Measurements from ENCODE around the gene ZNF30.

DNA sequence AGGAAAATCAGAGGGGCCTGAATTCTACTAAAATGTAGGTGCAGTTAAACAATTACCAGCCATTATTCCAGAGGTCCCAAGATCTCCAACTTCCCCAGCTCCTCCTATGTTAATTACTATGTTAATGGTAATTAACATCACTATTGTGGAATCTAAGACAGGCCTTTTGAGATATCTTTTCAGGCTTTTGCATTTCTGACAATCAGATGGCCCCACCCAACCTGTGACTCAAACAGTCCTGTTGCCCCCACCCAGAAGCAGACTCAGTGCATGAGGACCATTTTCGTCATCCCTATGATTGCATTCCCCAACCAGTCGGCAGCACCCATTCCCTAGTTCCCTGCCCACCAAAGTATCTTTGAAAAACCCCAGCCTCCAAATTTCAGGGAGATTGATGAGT is 8.5 kb upstream of the ZNF30 start:
- TF ChIP-seq, protein P1, sequence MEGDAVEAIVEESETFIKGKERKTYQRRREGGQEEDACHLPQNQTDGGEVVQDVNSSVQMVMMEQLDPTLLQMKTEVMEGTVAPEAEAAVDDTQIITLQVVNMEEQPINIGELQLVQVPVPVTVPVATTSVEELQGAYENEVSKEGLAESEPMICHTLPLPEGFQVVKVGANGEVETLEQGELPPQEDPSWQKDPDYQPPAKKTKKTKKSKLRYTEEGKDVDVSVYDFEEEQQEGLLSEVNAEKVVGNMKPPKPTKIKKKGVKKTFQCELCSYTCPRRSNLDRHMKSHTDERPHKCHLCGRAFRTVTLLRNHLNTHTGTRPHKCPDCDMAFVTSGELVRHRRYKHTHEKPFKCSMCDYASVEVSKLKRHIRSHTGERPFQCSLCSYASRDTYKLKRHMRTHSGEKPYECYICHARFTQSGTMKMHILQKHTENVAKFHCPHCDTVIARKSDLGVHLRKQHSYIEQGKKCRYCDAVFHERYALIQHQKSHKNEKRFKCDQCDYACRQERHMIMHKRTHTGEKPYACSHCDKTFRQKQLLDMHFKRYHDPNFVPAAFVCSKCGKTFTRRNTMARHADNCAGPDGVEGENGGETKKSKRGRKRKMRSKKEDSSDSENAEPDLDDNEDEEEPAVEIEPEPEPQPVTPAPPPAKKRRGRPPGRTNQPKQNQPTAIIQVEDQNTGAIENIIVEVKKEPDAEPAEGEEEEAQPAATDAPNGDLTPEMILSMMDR (IDR thresholded peaks at IDR 0.05; ENCODE audit: low read depth, low read length, missing input control): no peak
- no peak for TF ChIP-seq TAF1 (conservative IDR thresholded peaks at IDR 0.05)
- TF ChIP-seq, protein P2, sequence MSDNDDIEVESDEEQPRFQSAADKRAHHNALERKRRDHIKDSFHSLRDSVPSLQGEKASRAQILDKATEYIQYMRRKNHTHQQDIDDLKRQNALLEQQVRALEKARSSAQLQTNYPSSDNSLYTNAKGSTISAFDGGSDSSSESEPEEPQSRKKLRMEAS (IDR thresholded peaks at IDR 0.05): no peak
- TF ChIP-seq REST (IDR thresholded peaks at IDR 0.05): no peak
- TF ChIP-seq FOXA1 (IDR thresholded peaks at IDR 0.05): no peak
- no peak for TF ChIP-seq RAD21 (IDR thresholded peaks at IDR 0.05)
- TF ChIP-seq GABPA (IDR thresholded peaks at IDR 0.05 in 1 of 2, conservative IDR thresholded peaks at IDR 0.05 in 1 of 2): no peak
- TF ChIP-seq, protein P3, sequence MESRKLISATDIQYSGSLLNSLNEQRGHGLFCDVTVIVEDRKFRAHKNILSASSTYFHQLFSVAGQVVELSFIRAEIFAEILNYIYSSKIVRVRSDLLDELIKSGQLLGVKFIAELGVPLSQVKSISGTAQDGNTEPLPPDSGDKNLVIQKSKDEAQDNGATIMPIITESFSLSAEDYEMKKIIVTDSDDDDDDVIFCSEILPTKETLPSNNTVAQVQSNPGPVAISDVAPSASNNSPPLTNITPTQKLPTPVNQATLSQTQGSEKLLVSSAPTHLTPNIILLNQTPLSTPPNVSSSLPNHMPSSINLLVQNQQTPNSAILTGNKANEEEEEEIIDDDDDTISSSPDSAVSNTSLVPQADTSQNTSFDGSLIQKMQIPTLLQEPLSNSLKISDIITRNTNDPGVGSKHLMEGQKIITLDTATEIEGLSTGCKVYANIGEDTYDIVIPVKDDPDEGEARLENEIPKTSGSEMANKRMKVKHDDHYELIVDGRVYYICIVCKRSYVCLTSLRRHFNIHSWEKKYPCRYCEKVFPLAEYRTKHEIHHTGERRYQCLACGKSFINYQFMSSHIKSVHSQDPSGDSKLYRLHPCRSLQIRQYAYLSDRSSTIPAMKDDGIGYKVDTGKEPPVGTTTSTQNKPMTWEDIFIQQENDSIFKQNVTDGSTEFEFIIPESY (IDR thresholded peaks at IDR 0.05): no peak
- TF ChIP-seq SP1 (IDR thresholded peaks at IDR 0.05): no peak
- TF ChIP-seq JUND (IDR thresholded peaks at IDR 0.05): no peak
